SU-DHL-6 (cell line): ENCODE results near the gene A2ML1.

Experiments used
- H2AFZ ChIP-seq: fragments of 200-600 bp; sonication (generic); 2 replicates; pipeline ENCODE4 v1.6.1; 2014; ENCODE audit warnings: low read depth, mild to moderate bottlenecking, moderate library complexity, mixed read lengths, antibody characterized with exemption, low read length; ENCODE audit not compliant: severe bottlenecking
- H3F3A ChIP-seq: fragments of 200-600 bp; shearing (Covaris generic); 2 replicates; pipeline ENCODE4 v1.6.0; 2016; ENCODE audit warnings: antibody characterized with exemption, mild to moderate bottlenecking; ENCODE audit not compliant: insufficient read depth
- H3K27ac ChIP-seq: fragments of 200-600 bp; sonication (generic); 2 replicates; pipeline ENCODE4 v1.5.1; 2016; ENCODE audit warnings: low read depth, mild to moderate bottlenecking, low read length, moderate library complexity, mixed read lengths
- H3K27me3 ChIP-seq: fragments of 200-600 bp; sonication (generic), shearing (Covaris generic); 2 replicates; pipeline ENCODE4 v1.6.0; 2014; ENCODE audit warnings: mild to moderate bottlenecking, low read length
- H3K36me3 ChIP-seq: fragments of 200-600 bp; sonication (generic); 2 replicates; pipeline ENCODE4 v1.6.1; 2014; ENCODE audit warnings: mild to moderate bottlenecking, low read length, mixed read lengths
- H3K4me2 ChIP-seq: fragments of 300-600, 200-600 bp; shearing (Covaris generic), sonication (generic); 2 replicates; pipeline ENCODE4 v1.6.0; 2014; ENCODE audit warnings: low read length, low read depth, mild to moderate bottlenecking; ENCODE audit not compliant: poor library complexity, severe bottlenecking
- H3K4me3 ChIP-seq: fragments of 200-600 bp; sonication (generic); 2 replicates; pipeline ENCODE4 v1.5.1; 2014; ENCODE audit warnings: antibody characterized with exemption, low read length, mild to moderate bottlenecking, mixed read lengths; ENCODE audit not compliant: insufficient read depth, poor library complexity, severe bottlenecking
- H3K79me2 ChIP-seq: fragments of 200-600 bp; sonication (generic); 2 replicates; pipeline ENCODE4 v1.6.1; 2014; ENCODE audit warnings: mild to moderate bottlenecking, low read length, moderate library complexity; ENCODE audit not compliant: insufficient read depth
- H3K9ac ChIP-seq: fragments of 200-600 bp; sonication (generic); 2 replicates; pipeline ENCODE4 v1.7.0; 2014; ENCODE audit warnings: mild to moderate bottlenecking, low read length
- H3K9me2 ChIP-seq: fragments of 200-600 bp; sonication (generic); replicated peaks from 2 replicates; pipeline ENCODE4 v1.6.1; 2014; ENCODE audit warnings: low read length; ENCODE audit not compliant: insufficient read depth
- H3K9me3 ChIP-seq: fragments of 200-600 bp; sonication (generic); 2 replicates; pipeline ENCODE4 v1.6.1; 2014; ENCODE audit warnings: low read length, mixed read lengths; ENCODE audit not compliant: insufficient read depth
- H4K20me1 ChIP-seq: fragments of 200-600 bp; sonication (generic); 2 replicates; pipeline ENCODE4 v1.6.1; 2014; ENCODE audit warnings: low read depth, mild to moderate bottlenecking, antibody characterized with exemption, low read length, moderate library complexity, mixed read lengths
- CTCF ChIP-seq: fragments of 200-600 bp; sonication (generic); IDR thresholded peaks from one replicate; pipeline ENCODE4 v1.5.1; 2017; ENCODE audit warnings: antibody characterized with exemption, mild to moderate bottlenecking, low read length, moderate library complexity; ENCODE audit not compliant: insufficient read depth, poor library complexity, severe bottlenecking
- EZH2phosphoT487 ChIP-seq: fragments of 200-600 bp; sonication (generic), shearing (Covaris generic); conservative IDR thresholded peaks from 2 replicates; pipeline ENCODE4 v1.6.1; 2018; ENCODE audit warnings: mild to moderate bottlenecking, antibody characterized with exemption, low read length, moderate library complexity, mixed read lengths

Gene A2ML1

GRCh38 chr12:8871068-8871467, 48.6 kb downstream of the A2ML1 start:
- no peak overlapping the region for H2AFZ ChIP-seq
- H3K9ac ChIP-seq, result no peak overlapping the region
- no peak for TF ChIP-seq CTCF
- TF ChIP-seq EZH2phosphoT487, result no peak

GRCh38 chr12:8876887-8877286, 54.5 kb downstream of the A2ML1 start:
- Histone ChIP-seq H3K9me3 (no peaks in the 10 kb centered on the region), H3K79me2 (no peaks in the 10 kb centered on the region), H3K9ac (no peak overlapping the region), H3K9me2 (no peaks in the 10 kb centered on the region), H2AFZ (no peak overlapping the region), H3K27me3 (no peaks in the 10 kb centered on the region), H3F3A (no peaks in the 10 kb centered on the region), H4K20me1 (no peaks in the 10 kb centered on the region), H3K4me3 (no peak overlapping the region), H3K4me2 (no peak overlapping the region), H3K36me3 (no peaks in the 10 kb centered on the region), H3K27ac (no peak overlapping the region)
- TF ChIP-seq CTCF, result no peak
- TF ChIP-seq EZH2phosphoT487, result no peak

More at GRCh38 chr12:8871068-8871467, 48.6 kb downstream of the A2ML1 start:
- Histone ChIP-seq H3K79me2 (no peaks in the 10 kb centered on the region), H3K9me2 (no peaks in the 10 kb centered on the region), H3K9me3 (no peaks in the 10 kb centered on the region), H3K4me2 (no peak overlapping the region), H3F3A (no peaks in the 10 kb centered on the region), H3K4me3 (no peak overlapping the region), H3K36me3 (no peaks in the 10 kb centered on the region), H3K27me3 (no peaks in the 10 kb centered on the region), H4K20me1 (no peaks in the 10 kb centered on the region), H3K27ac (no peak overlapping the region)

- H3K4me2 ChIP-seq, result no peak overlapping the region
- H3K27me3 ChIP-seq, result no peaks in the 10 kb centered on the region
- H3K9me2 ChIP-seq, result no peaks in the 10 kb centered on the region
- H3K4me3 ChIP-seq, result no peak overlapping the region
- no peaks in the 10 kb centered on the region for H3K36me3 ChIP-seq
- H3K9me3 ChIP-seq, result no peaks in the 10 kb centered on the region
- no peaks in the 10 kb centered on the region for H3F3A ChIP-seq
- no peaks in the 10 kb centered on the region for H4K20me1 ChIP-seq
- H3K9ac ChIP-seq, result no peak overlapping the region
- TF ChIP-seq EZH2phosphoT487, result no peak
- TF ChIP-seq CTCF, result no peak
- no peak overlapping the region for H3K27ac ChIP-seq
- H2AFZ ChIP-seq, result no peak overlapping the region
- no peaks in the 10 kb centered on the region for H3K79me2 ChIP-seq
Measured at GRCh38 chr12:8886502-8887284, 64.3 kb downstream of the A2ML1 start.
